Panc1 (cell line): ENCODE measurements around the gene KCNRG. TPM values are rescaled to one million over a fixed set of nuclear protein-coding genes. Genes with fewer than 3 reads are reported as not detected.

Experiments
- ATAC-seq: fragments of 200-7000 bp; cut with Tn5 transposase; 2 replicates; pipeline ENCODE4 v1.9.1; 2020; ENCODE audit warnings: mild to moderate bottlenecking, moderate library complexity
- BruUV-seq: library from RNA; stranded (reverse); fragments of 400-500 nt; replicated peaks from 2 replicates; lab custom pipeline; 2021; lab: Mats Ljungman, UMichigan
- CTCF ChIA-PET: fragments of 300-600 bp; sonication (Branson Sonifier 250); formaldehyde crosslinking; loops from one replicate; lab custom pipeline; 2022; ENCODE audit warnings: antibody characterized with exemption; lab: Charles Lee
- POLR2A ChIA-PET: fragments of 300-600 bp; sonication (Branson Sonifier 250); formaldehyde crosslinking; loops from one replicate; lab custom pipeline; 2022; ENCODE audit warnings: antibody characterized with exemption; lab: Charles Lee
- DNase-seq: peaks from one replicate; pipeline ENCODE4 v3.0.0-alpha.2; 2010; ENCODE audit warnings: low read depth, low spot score
- H3K27ac ChIP-seq: 2 replicates; pipeline ENCODE4 v1.5.1; 2011; ENCODE audit warnings: mild to moderate bottlenecking, low read length, inconsistent platforms
- H3K27me3 ChIP-seq: fragments of 200-500 bp; sonication (Bioruptor generic); 2 replicates; pipeline ENCODE4 v1.6.0; 2014; ENCODE audit warnings: low read length, inconsistent platforms; ENCODE audit not compliant: control insufficient read depth, insufficient read depth
- H3K36me3 ChIP-seq: fragments of 200-500 bp; sonication (Bioruptor generic); 2 replicates; pipeline ENCODE4 v1.5.1; 2014; ENCODE audit warnings: inconsistent platforms, mild to moderate bottlenecking, low read length, moderate library complexity; ENCODE audit not compliant: control insufficient read depth, insufficient read depth
- H3K4me1 ChIP-seq: 2 replicates; pipeline ENCODE4 v1.5.1; 2011; ENCODE audit warnings: inconsistent platforms, mild to moderate bottlenecking, low read length, moderate library complexity; ENCODE audit not compliant: control insufficient read depth, insufficient read depth
- H3K4me3 ChIP-seq, 2 experiments: 2 replicates each; pipeline ENCODE4 v1.5.1; 2011 to 2012; ENCODE audit warnings: low read depth in 2 of 2, low read length in 2 of 2, mild to moderate bottlenecking in 2 of 2, inconsistent platforms in 1 of 2, moderate library complexity in 1 of 2
- H3K9me3 ChIP-seq: fragments of 200-500 bp; sonication (Bioruptor generic); 2 replicates; pipeline ENCODE4 v1.5.1; 2014; ENCODE audit warnings: low read depth, mild to moderate bottlenecking, inconsistent platforms, low read length, moderate library complexity; ENCODE audit not compliant: control insufficient read depth, insufficient read depth
- POLR2AphosphoS5 ChIP-seq: IDR thresholded peaks from 2 replicates; pipeline ENCODE4 v1.6.1; 2012; ENCODE audit warnings: mild to moderate bottlenecking, low read depth, low read length, moderate library complexity
- SIN3A ChIP-seq: IDR thresholded peaks from 2 replicates; pipeline ENCODE4 v1.6.1; 2012; ENCODE audit warnings: low read depth, mild to moderate bottlenecking, low read length, moderate library complexity, borderline replicate concordance; ENCODE audit not compliant: insufficient read depth
- TCF7L2 ChIP-seq: IDR thresholded peaks from 2 replicates; pipeline ENCODE4 v1.6.1; 2011; ENCODE audit warnings: mild to moderate bottlenecking, low read depth, low read length, inconsistent platforms
- in situ Hi-C: cut with HindIII; loops from 2 replicates; pipeline ENCODE4 v1.10.0; 2016; ENCODE audit warnings: low sequenced_read_pairs, low pct_unique_long_range_greater_than_20kb
- intact Hi-C: fragments of 100-400 bp; cut with micrococcal nuclease; formaldehyde crosslinking; loops from one replicate; pipeline ENCODE4 v1.10.0; 2022; ENCODE audit not compliant: unreplicated experiment
- total RNA-seq: library from RNA; stranded (reverse); gene quantifications from one replicate; pipeline ENCODE4 v1.2.1, GENCODE V29; 2021; ENCODE audit not compliant: unreplicated experiment
- TF ChIP-seq, protein P1 (sequence below): fragments of 450-650 bp; IDR thresholded peaks from 2 replicates; pipeline ENCODE4 v1.5.1; 2017; ENCODE audit warnings: mild to moderate bottlenecking
- TF ChIP-seq, protein P2 (sequence below), 2 experiments: IDR thresholded peaks; 2 replicates each; pipeline ENCODE4 v1.6.1; 2011 to 2012; ENCODE audit warnings: low read depth in 2 of 2, control low read depth in 1 of 2, low read length in 1 of 2, mild to moderate bottlenecking in 1 of 2, moderate library complexity in 1 of 2; ENCODE audit not compliant: insufficient read depth in 1 of 2

Gene KCNRG
- total RNA-seq, 1 experiment from 2014 or later = 0.31 TPM

- DNase-seq (no peak), ATAC-seq (no peak)
- H3K4me3 ChIP-seq = no peak overlapping the region
- peaks cover 7% of the 10 kb centered on the region; the same call in 1 of the 2 replicates for H3K36me3 ChIP-seq
- H3K9me3 ChIP-seq = no peaks in the 10 kb centered on the region
- in situ Hi-C loops (no loop called here), intact Hi-C loops (no loop called here)
- no TSS peak for BruUV-seq
- H3K27ac ChIP-seq = no peak overlapping the region
- H3K4me1 ChIP-seq = no peaks in the 10 kb centered on the region
- no peaks in the 10 kb centered on the region for H3K27me3 ChIP-seq
- no peak for TF ChIP-seq TCF7L2
- TF ChIP-seq, protein P1, sequence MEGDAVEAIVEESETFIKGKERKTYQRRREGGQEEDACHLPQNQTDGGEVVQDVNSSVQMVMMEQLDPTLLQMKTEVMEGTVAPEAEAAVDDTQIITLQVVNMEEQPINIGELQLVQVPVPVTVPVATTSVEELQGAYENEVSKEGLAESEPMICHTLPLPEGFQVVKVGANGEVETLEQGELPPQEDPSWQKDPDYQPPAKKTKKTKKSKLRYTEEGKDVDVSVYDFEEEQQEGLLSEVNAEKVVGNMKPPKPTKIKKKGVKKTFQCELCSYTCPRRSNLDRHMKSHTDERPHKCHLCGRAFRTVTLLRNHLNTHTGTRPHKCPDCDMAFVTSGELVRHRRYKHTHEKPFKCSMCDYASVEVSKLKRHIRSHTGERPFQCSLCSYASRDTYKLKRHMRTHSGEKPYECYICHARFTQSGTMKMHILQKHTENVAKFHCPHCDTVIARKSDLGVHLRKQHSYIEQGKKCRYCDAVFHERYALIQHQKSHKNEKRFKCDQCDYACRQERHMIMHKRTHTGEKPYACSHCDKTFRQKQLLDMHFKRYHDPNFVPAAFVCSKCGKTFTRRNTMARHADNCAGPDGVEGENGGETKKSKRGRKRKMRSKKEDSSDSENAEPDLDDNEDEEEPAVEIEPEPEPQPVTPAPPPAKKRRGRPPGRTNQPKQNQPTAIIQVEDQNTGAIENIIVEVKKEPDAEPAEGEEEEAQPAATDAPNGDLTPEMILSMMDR = no peak
- no peak for TF ChIP-seq SIN3A
- TF ChIP-seq POLR2AphosphoS5 = no peak
- TF ChIP-seq, protein P2, sequence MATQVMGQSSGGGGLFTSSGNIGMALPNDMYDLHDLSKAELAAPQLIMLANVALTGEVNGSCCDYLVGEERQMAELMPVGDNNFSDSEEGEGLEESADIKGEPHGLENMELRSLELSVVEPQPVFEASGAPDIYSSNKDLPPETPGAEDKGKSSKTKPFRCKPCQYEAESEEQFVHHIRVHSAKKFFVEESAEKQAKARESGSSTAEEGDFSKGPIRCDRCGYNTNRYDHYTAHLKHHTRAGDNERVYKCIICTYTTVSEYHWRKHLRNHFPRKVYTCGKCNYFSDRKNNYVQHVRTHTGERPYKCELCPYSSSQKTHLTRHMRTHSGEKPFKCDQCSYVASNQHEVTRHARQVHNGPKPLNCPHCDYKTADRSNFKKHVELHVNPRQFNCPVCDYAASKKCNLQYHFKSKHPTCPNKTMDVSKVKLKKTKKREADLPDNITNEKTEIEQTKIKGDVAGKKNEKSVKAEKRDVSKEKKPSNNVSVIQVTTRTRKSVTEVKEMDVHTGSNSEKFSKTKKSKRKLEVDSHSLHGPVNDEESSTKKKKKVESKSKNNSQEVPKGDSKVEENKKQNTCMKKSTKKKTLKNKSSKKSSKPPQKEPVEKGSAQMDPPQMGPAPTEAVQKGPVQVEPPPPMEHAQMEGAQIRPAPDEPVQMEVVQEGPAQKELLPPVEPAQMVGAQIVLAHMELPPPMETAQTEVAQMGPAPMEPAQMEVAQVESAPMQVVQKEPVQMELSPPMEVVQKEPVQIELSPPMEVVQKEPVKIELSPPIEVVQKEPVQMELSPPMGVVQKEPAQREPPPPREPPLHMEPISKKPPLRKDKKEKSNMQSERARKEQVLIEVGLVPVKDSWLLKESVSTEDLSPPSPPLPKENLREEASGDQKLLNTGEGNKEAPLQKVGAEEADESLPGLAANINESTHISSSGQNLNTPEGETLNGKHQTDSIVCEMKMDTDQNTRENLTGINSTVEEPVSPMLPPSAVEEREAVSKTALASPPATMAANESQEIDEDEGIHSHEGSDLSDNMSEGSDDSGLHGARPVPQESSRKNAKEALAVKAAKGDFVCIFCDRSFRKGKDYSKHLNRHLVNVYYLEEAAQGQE (IDR thresholded peaks at IDR 0.05; ENCODE audit: insufficient read depth in 1 of 2, low read depth in 2 of 2, low read length in 1 of 2) = no peak
- ChIA-PET POLR2A (no interaction called here), CTCF (no interaction called here)
Observed at GRCh38 chr13:50038266-50038665, 23.0 kb downstream of the KCNRG start.

- Histone ChIP-seq H3K27me3 (no peaks in the 10 kb centered on the region), H3K4me3 (no peak overlapping the region), H3K27ac (no peak overlapping the region), H3K4me1 (no peaks in the 10 kb centered on the region), H3K36me3 (peaks cover 7% of the 10 kb centered on the region), H3K9me3 (no peaks in the 10 kb centered on the region)
- DNase-seq (no peak), ATAC-seq (no peak)
- intact Hi-C loops (no loop called here), in situ Hi-C loops (no loop called here)
- no TSS peak for BruUV-seq
- ChIA-PET CTCF (no interaction called here), POLR2A (no interaction called here)
- TF ChIP-seq, protein P2 (IDR thresholded peaks at IDR 0.05; ENCODE audit: insufficient read depth in 1 of 2, low read depth in 2 of 2, low read length in 1 of 2) = no peak
- TF ChIP-seq POLR2AphosphoS5 (no peak), TCF7L2 (no peak), SIN3A (no peak)
- TF ChIP-seq, protein P1 = no peak
Observed at GRCh38 chr13:50052478-50052877, 37.2 kb downstream of the KCNRG start.
